H1 (cell line): ENCODE measurements around the gene ODF4. TPM values are rescaled to one million over a fixed set of nuclear protein-coding genes. Genes with fewer than 3 reads are reported as not detected.

Experiments used
- CTCF ChIA-PET: fragments of 300-600 bp; sonication (Branson Sonifier 250); formaldehyde crosslinking; loops from one replicate; lab custom pipeline; 2021; ENCODE audit not compliant: partially characterized antibody; lab: Charles Lee
- POLR2A ChIA-PET: fragments of 300-600 bp; sonication (Branson Sonifier 250); formaldehyde crosslinking; loops from one replicate; lab custom pipeline; 2021; ENCODE audit warnings: inconsistent platforms; ENCODE audit not compliant: partially characterized antibody; lab: Charles Lee
- DNase-seq, 2 experiments: peaks; one replicate each; pipeline versions ENCODE4 v3.0.0 to v3.0.0-alpha.2; 2010 to 2022; ENCODE audit warnings: low spot score in 2 of 2, low read depth in 1 of 2, mixed read lengths in 1 of 2
- FAIRE-seq: peaks from 2 replicates; lab custom pipeline; 2011; peaks lifted over from hg19 to GRCh38; lab: Jason Lieb, UNC
- H2AFZ ChIP-seq: 2 replicates; pipeline ENCODE4 v1.8.1; 2012; ENCODE audit warnings: low read length, inconsistent platforms
- H2AK5ac ChIP-seq: 2 replicates; pipeline ENCODE4 v1.6.1; 2013; ENCODE audit warnings: low read depth, low read length
- H2BK120ac ChIP-seq: replicated peaks from 2 replicates; pipeline ENCODE3; 2013; ENCODE audit warnings: low read depth, low read length, inconsistent platforms
- H2BK12ac ChIP-seq: 2 replicates; pipeline ENCODE4 v1.6.1; 2013; ENCODE audit warnings: low read depth, low read length
- H2BK15ac ChIP-seq: 2 replicates; pipeline ENCODE4 v1.6.1; 2013; ENCODE audit warnings: low read length
- H2BK20ac ChIP-seq: 2 replicates; pipeline ENCODE4 v1.6.1; 2013; ENCODE audit warnings: low read length
- H2BK5ac ChIP-seq: 2 replicates; pipeline ENCODE4 v1.6.1; 2013; ENCODE audit warnings: low read depth, low read length
- H3K14ac ChIP-seq: 2 replicates; pipeline ENCODE4 v1.6.1; 2013; ENCODE audit warnings: inconsistent platforms; ENCODE audit not compliant: insufficient read length
- H3K18ac ChIP-seq: 2 replicates; pipeline ENCODE4 v1.6.1; 2013; ENCODE audit warnings: low read length; ENCODE audit errors: extremely low read depth
- H3K23ac ChIP-seq: 2 replicates; pipeline ENCODE4 v1.6.1; 2013; ENCODE audit warnings: inconsistent platforms; ENCODE audit not compliant: insufficient read length
- H3K23me2 ChIP-seq: 2 replicates; pipeline ENCODE4 v1.6.1; 2013; ENCODE audit warnings: low read depth, low read length
- H3K27ac ChIP-seq: 2 replicates; pipeline ENCODE4 v1.6.1; 2011; ENCODE audit warnings: low read depth, low read length, inconsistent platforms
- H3K27me3 ChIP-seq, 4 experiments: replicated peaks in 1 of 4; 1 replicate in 1 of 4; 2 replicates in 3 of 4; pipeline versions ENCODE4 v1.6.1 to v1.8.1; 2011 to 2013; ENCODE audit warnings: low read length in 3 of 4, mild to moderate bottlenecking in 3 of 4, inconsistent platforms in 2 of 4, mixed read lengths in 2 of 4, moderate library complexity in 1 of 4; ENCODE audit not compliant: control insufficient read depth in 3 of 4, insufficient read depth in 3 of 4; ENCODE audit errors: extremely low read depth in 1 of 4
- H3K36me3 ChIP-seq, 4 experiments: 2 replicates each; pipeline versions ENCODE4 v1.6.1 to v1.8.1; 2011 to 2013; ENCODE audit warnings: mild to moderate bottlenecking in 4 of 4, low read length in 3 of 4, moderate library complexity in 2 of 4, control low read depth in 1 of 4, inconsistent platforms in 1 of 4; ENCODE audit not compliant: insufficient read depth in 4 of 4, control insufficient read depth in 2 of 4
- H3K4ac ChIP-seq: replicated peaks from 2 replicates; pipeline ENCODE3; 2013; ENCODE audit warnings: low read length, low read depth, mixed read lengths, inconsistent platforms; ENCODE audit not compliant: insufficient read length
- H3K4me1 ChIP-seq, 4 experiments: replicated peaks in 1 of 4; 1 replicate in 1 of 4; 2 replicates in 3 of 4; pipeline versions ENCODE4 v1.6.1 to v1.8.1; 2011 to 2013; ENCODE audit warnings: low read length in 3 of 4, inconsistent platforms in 2 of 4, mixed read lengths in 1 of 4; ENCODE audit not compliant: insufficient read depth in 4 of 4, control insufficient read depth in 3 of 4
- H3K4me2 ChIP-seq, 2 experiments: 2 replicates each; pipeline versions ENCODE4 v1.6.1 to v1.8.1; 2011 to 2013; ENCODE audit warnings: low read depth in 2 of 2, low read length in 2 of 2, control low read depth in 1 of 2, inconsistent platforms in 1 of 2, mild to moderate bottlenecking in 1 of 2; ENCODE audit not compliant: insufficient read depth in 1 of 2
- H3K4me3 ChIP-seq, 4 experiments: fragments of 200-600, 300-600 bp in 1 of 4; sonication (generic), shearing (Covaris generic), sonication (Bioruptor Twin) in 1 of 4; 2 replicates each; pipeline versions ENCODE4 v1.5.1 to v1.8.1; 2011 to 2016; ENCODE audit warnings: low read length in 4 of 4, low read depth in 3 of 4, control low read depth in 2 of 4, inconsistent platforms in 2 of 4, mild to moderate bottlenecking in 2 of 4, mixed read lengths in 1 of 4, moderate library complexity in 1 of 4; ENCODE audit not compliant: insufficient read depth in 2 of 4; ENCODE audit errors: extremely low read depth in 1 of 4
- H3K56ac ChIP-seq: replicated peaks from 2 replicates; pipeline ENCODE3; 2013; ENCODE audit warnings: low read depth, mild to moderate bottlenecking, mixed read lengths, low read length, inconsistent platforms; ENCODE audit not compliant: insufficient read length
- H3K79me1 ChIP-seq: 2 replicates; pipeline ENCODE4 v1.6.1; 2013; ENCODE audit warnings: low read depth, low read length, control low read depth
- H3K79me2 ChIP-seq, 2 experiments: 2 replicates each; pipeline versions ENCODE4 v1.6.1 to v1.8.1; 2012 to 2013; ENCODE audit warnings: low read length in 2 of 2, mild to moderate bottlenecking in 2 of 2, inconsistent platforms in 1 of 2; ENCODE audit not compliant: insufficient read depth in 2 of 2, control insufficient read depth in 1 of 2
- H3K9ac ChIP-seq, 4 experiments: replicated peaks in 1 of 4; 1 replicate in 1 of 4; 2 replicates in 3 of 4; pipeline versions ENCODE4 v1.6.1 to v1.8.1; 2011 to 2013; ENCODE audit warnings: low read depth in 3 of 4, low read length in 3 of 4, control low read depth in 2 of 4, mild to moderate bottlenecking in 2 of 4, moderate library complexity in 2 of 4, inconsistent platforms in 1 of 4; ENCODE audit errors: extremely low read depth in 1 of 4
- H3K9me3 ChIP-seq, 2 experiments: 2 replicates each; pipeline versions ENCODE4 v1.6.1 to v1.8.1; 2012 to 2013; ENCODE audit warnings: mild to moderate bottlenecking in 2 of 2, moderate library complexity in 2 of 2, control low read depth in 1 of 2, inconsistent platforms in 1 of 2, low read depth in 1 of 2, low read length in 1 of 2, mixed read lengths in 1 of 2; ENCODE audit not compliant: insufficient read depth in 2 of 2
- H4K20me1 ChIP-seq, 2 experiments: replicated peaks in 1 of 2; 2 replicates each; pipeline versions ENCODE3 to v1.8.1; 2011 to 2013; ENCODE audit warnings: inconsistent platforms in 2 of 2, low read length in 2 of 2, mild to moderate bottlenecking in 1 of 2; ENCODE audit not compliant: insufficient read depth in 2 of 2, control insufficient read depth in 1 of 2
- H4K5ac ChIP-seq: 2 replicates; pipeline ENCODE4 v1.6.1; 2013; ENCODE audit warnings: low read length, low read depth, mixed read lengths, inconsistent platforms; ENCODE audit not compliant: insufficient read length
- H4K8ac ChIP-seq: 2 replicates; pipeline ENCODE4 v1.8.0; 2013; ENCODE audit warnings: mild to moderate bottlenecking, moderate library complexity, low read length, inconsistent platforms; ENCODE audit not compliant: insufficient read depth; ENCODE audit errors: extremely low read depth
- H4K91ac ChIP-seq: replicated peaks from 2 replicates; pipeline ENCODE3; 2013; ENCODE audit warnings: low read length, mixed read lengths, inconsistent platforms; ENCODE audit not compliant: insufficient read length
- BRCA1 ChIP-seq: IDR thresholded peaks from 2 replicates; pipeline ENCODE4 v1.6.1; 2012; ENCODE audit warnings: low read depth, low read length, improper control_type of control experiment
- CTBP2 ChIP-seq: IDR thresholded peaks from 2 replicates; pipeline ENCODE4 v1.7.0; 2011; ENCODE audit warnings: borderline replicate concordance, mild to moderate bottlenecking, moderate library complexity, mixed read lengths, low read length; ENCODE audit not compliant: insufficient read depth, insufficient read length
- HDAC2 ChIP-seq, 2 experiments: fragments of 300-600 bp in 1 of 2; sonication (generic) in 1 of 2; IDR thresholded peaks; 2 replicates each; pipeline ENCODE4 v1.6.1; 2011 to 2012; ENCODE audit warnings: low read depth in 2 of 2, low read length in 2 of 2, mild to moderate bottlenecking in 2 of 2, moderate library complexity in 2 of 2, borderline replicate concordance in 1 of 2, inconsistent platforms in 1 of 2
- JUN ChIP-seq: IDR thresholded peaks from 2 replicates; pipeline ENCODE4 v1.6.1; 2011; ENCODE audit warnings: low read depth, mild to moderate bottlenecking, improper control_type of control experiment, low read length
- KDM5A ChIP-seq: fragments of 200-600 bp; IDR thresholded peaks from 2 replicates; pipeline ENCODE4 v1.7.1; 2012; ENCODE audit warnings: mild to moderate bottlenecking, low read length, inconsistent platforms, mixed read lengths
- RAD21 ChIP-seq, 2 experiments: IDR thresholded peaks in 1 of 2; conservative IDR thresholded peaks in 1 of 2; 2 replicates each; pipeline ENCODE4 v1.6.1; 2011; ENCODE audit warnings: low read depth in 2 of 2, low read length in 2 of 2, improper control_type of control experiment in 1 of 2, inconsistent platforms in 1 of 2, mild to moderate bottlenecking in 1 of 2, moderate library complexity in 1 of 2
- SP2 ChIP-seq: IDR thresholded peaks from 2 replicates; pipeline ENCODE4 v1.6.1; 2012; ENCODE audit warnings: mild to moderate bottlenecking, low read length, inconsistent platforms
- TBP ChIP-seq: IDR thresholded peaks from 2 replicates; pipeline ENCODE4 v1.6.1; 2011; ENCODE audit warnings: low read depth, low read length, improper control_type of control experiment
- WGBS, 2 experiments: shearing (Covaris generic) in 1 of 2; methylation state at CpG; one replicate each; pipeline versions ENCODE4 v1.1.6 to v1.1.7; 2013 to 2015; ENCODE audit warnings: low lambda C conversion rate in 2 of 2, mixed read lengths in 2 of 2, inconsistent platforms in 1 of 2, low coverage in 1 of 2, missing lambda C conversion rate in 1 of 2; ENCODE audit not compliant: insufficient replicate concordance in 2 of 2, insufficient coverage in 1 of 2, insufficient read length in 1 of 2; ENCODE audit errors: extremely low coverage in 1 of 2, missing lambda C conversion rate in 1 of 2; 5-methylcytosine and 5-hydroxymethylcytosine counted together
- polyA plus RNA-seq, 7 experiments: library from polyadenylated mRNA; depleted of rRNA in 3 of 7; stranded (reverse) in 5 of 7; unstranded in 2 of 7; fragments of >200 nt in 5 of 7; fragments of 200-250 nt in 2 of 7; gene quantifications; 1 replicate in 5 of 7; 2 replicates in 1 of 7; 4 replicates in 1 of 7; pipeline versions ENCODE4 v1.2.1 to v1.2.3, GENCODE V29; 2011 to 2013; ENCODE audit warnings: missing spikeins in 2 of 7, mixed read lengths in 2 of 7
- total RNA-seq: library from RNA; stranded (reverse); fragmentation: NEBNext Ultra II Directional; extraction: Animal tissue kit (Norgen Biotek cat#: 25700); gene quantifications from 2 replicates; pipeline ENCODE4 v1.2.1, GENCODE V29; 2021

Gene ODF4
- total and polyA plus RNA-seq, 2 of the 8 experiments (the other 6 are each of a cell fraction or from before 2014, with no cell fraction given): not detected

DNA sequence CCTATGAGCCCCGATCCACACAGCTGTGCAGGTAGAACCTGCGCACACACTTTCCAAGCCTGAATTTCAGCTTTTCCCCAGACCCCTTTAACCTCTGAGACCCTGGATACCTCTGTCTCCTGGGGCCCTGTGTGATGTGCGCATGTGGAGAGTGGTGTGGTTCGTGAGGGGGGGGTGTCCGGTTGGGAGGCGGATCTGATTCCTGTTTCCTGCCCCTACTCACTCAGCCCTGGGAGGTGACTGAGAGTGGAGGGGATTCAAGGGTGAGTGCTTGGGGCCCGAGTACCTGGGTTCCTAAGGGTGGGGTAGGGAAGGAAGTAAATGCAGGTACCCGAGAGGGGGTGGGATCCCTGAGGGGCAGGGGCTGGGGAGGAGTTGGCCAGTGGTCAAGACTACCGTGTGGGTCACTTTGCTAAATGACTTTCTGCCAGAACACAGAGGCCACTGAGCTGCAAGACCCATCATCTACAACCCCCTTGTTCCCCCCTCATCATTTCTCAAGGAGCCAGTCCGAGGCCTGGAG is 29.0 kb upstream of the ODF4 start:
- ChIA-PET POLR2A (interaction anchor here (0.6 to 1.0 kb wide), 2 partner anchors 61 to 66 kb away, joined by 3 to 5 read pairs; partner anchors contain the start of gene KRABD2), CTCF (interaction anchor here (0.6 to 1.0 kb wide), 2 partner anchors 10 to 45 kb away, joined by 4 read pairs; no protein-coding TSS in a partner anchor)
- no peak overlapping the region for H3K23ac ChIP-seq
- peaks cover 3 to 14% (median 11%) of the 10 kb centered on the region in 4 experiments; a peak in 6 of 7 replicates for H3K27me3 ChIP-seq
- FAIRE-seq: no peak
- H3K18ac ChIP-seq: no peak overlapping the region
- no peaks in the 10 kb centered on the region for H3K79me2 ChIP-seq
- no peaks in the 10 kb centered on the region for H3K9me3 ChIP-seq
- no peak overlapping the region for H4K91ac ChIP-seq
- no peak overlapping the region for H2BK12ac ChIP-seq
- no peak overlapping the region for H3K56ac ChIP-seq
- H2AK5ac ChIP-seq: no peak overlapping the region
- no peak for TF ChIP-seq KDM5A
- TF ChIP-seq BRCA1: no peak
- TF ChIP-seq JUN: no peak
- TF ChIP-seq CTBP2: no peak
- TF ChIP-seq RAD21 (IDR thresholded peaks at IDR 0.05 in 1 of 2, conservative IDR thresholded peaks at IDR 0.05 in 1 of 2; ENCODE audit: low read depth in 2 of 2, low read length in 2 of 2): no peak
- no peak for TF ChIP-seq HDAC2 (IDR thresholded peaks at IDR 0.05; ENCODE audit: borderline replicate concordance in 1 of 2, low read depth in 2 of 2, low read length in 2 of 2)
- TF ChIP-seq SP2: no peak
- no peak for TF ChIP-seq TBP
- no peak overlapping the region for H3K14ac ChIP-seq
- H3K4me1 ChIP-seq: peaks cover 0 to 12% (median 3%) of the 10 kb centered on the region in 4 experiments; a peak in 5 of 7 replicates
- H4K5ac ChIP-seq: no peak overlapping the region
- WGBS, 2 experiments: 86% methylated on average over 10 of the region's 10 CpGs; no CpG with 5 or more reads in 1 of the 2 experiments
- H3K4ac ChIP-seq: no peak overlapping the region
- DNase-seq: no peak
- H3K36me3 ChIP-seq: no peaks in the 10 kb centered on the region
- H3K4me2 ChIP-seq: no peak overlapping the region
- H3K4me3 ChIP-seq: no peak overlapping the region
- no peak overlapping the region for H3K27ac ChIP-seq
- H2AFZ ChIP-seq: no peak overlapping the region
- no peaks in the 10 kb centered on the region for H4K20me1 ChIP-seq
- no peak overlapping the region for H2BK20ac ChIP-seq
- peaks cover 9% of the 10 kb centered on the region for H3K23me2 ChIP-seq
- no peak overlapping the region for H2BK120ac ChIP-seq
- H2BK5ac ChIP-seq: no peak overlapping the region
- no peaks in the 10 kb centered on the region for H3K79me1 ChIP-seq
- H3K9ac ChIP-seq: no peak overlapping the region
- peak overlapping the region; percentile 85; the same call in 1 of the 2 replicates for H4K8ac ChIP-seq
- H2BK15ac ChIP-seq: no peak overlapping the region
